OCI-M2 (cell line): ENCODE measurements around the gene PHF10.
"Not testable (repeated sequence)": the region's sequence is repeated elsewhere in the genome, so short reads cannot be mapped to it uniquely, and the experiment has no call there.

Experiments
- DNase-seq: peaks from one replicate; lab custom pipeline; 2025; ENCODE audit not compliant: unreplicated experiment; lab: John Stamatoyannopoulos, UW

The PHF10 gene

GRCh38 chr6:169724494-169725124, at the start of gene PHF10:
PHF10 (minus strand) TSS chr6:169724500; CDS start chr6:169723931, 569 bp downstream.
- DNase-seq: no peak

- DNase-seq: no peak
These were observed 42.8 kb upstream of the PHF10 start for GRCh38 chr6:169766921-169767736.

GRCh38 chr6:169766232-169766631, 41.9 kb upstream of the PHF10 start:
- DNase-seq: no peak

- not testable (repeated sequence) for DNase-seq
These were observed 41.5 kb upstream of the PHF10 start for GRCh38 chr6:169765789-169766188.

- DNase-seq: no peak
These were observed 39.6 kb upstream of the PHF10 start for GRCh38 chr6:169763881-169764280.

- DNase-seq: no peak
These were observed 39.0 kb upstream of the PHF10 start for GRCh38 chr6:169763308-169763707.

GRCh38 chr6:169755162-169755561, 30.9 kb upstream of the PHF10 start:
- DNase-seq: no peak

GRCh38 chr6:169752074-169752623, 27.8 kb upstream of the PHF10 start:
- no peak for DNase-seq

GRCh38 chr6:169751242-169752073, 27.2 kb upstream of the PHF10 start, which contains the start of the genes DYNLT2 and ERMARD:
DYNLT2 (minus strand) TSS chr6:169751572; CDS start chr6:169751458, 114 bp downstream.
ERMARD (plus strand) TSS chr6:169751622; CDS start chr6:169751658, 36 bp downstream.
- DNase-seq: peak; percentile 65

- no peak for DNase-seq
These were observed 22.3 kb upstream of the PHF10 start for GRCh38 chr6:169746556-169746955.

- no peak for DNase-seq
These were observed 21.1 kb upstream of the PHF10 start for GRCh38 chr6:169745405-169745804.

- DNase-seq: no peak
These were observed 17.0 kb upstream of the PHF10 start for GRCh38 chr6:169741344-169741743.

- no peak for DNase-seq
These were observed 14.8 kb upstream of the PHF10 start for GRCh38 chr6:169738976-169739529.

- DNase-seq: no peak
These were observed 14.1 kb upstream of the PHF10 start for GRCh38 chr6:169738204-169738975.

- no peak for DNase-seq
These were observed 5.7 kb upstream of the PHF10 start for GRCh38 chr6:169729961-169730360.

- DNase-seq: no peak
These were observed 2.7 kb upstream of the PHF10 start for GRCh38 chr6:169726963-169727362.

GRCh38 chr6:169726049-169726400, 1.7 kb upstream of the PHF10 start:
- no peak for DNase-seq

GRCh38 chr6:169725125-169726048, 1.1 kb upstream of the PHF10 start:
- no peak for DNase-seq

- DNase-seq: no peak
These were observed 258 bp downstream of the PHF10 start for GRCh38 chr6:169723991-169724493.
